ENCODE data around the gene ELOF1.
"Not testable (repeated sequence)": the region's sequence is repeated elsewhere in the genome, so short reads cannot be mapped to it uniquely, and the experiment has no call there.

Gene ELOF1

DNA sequence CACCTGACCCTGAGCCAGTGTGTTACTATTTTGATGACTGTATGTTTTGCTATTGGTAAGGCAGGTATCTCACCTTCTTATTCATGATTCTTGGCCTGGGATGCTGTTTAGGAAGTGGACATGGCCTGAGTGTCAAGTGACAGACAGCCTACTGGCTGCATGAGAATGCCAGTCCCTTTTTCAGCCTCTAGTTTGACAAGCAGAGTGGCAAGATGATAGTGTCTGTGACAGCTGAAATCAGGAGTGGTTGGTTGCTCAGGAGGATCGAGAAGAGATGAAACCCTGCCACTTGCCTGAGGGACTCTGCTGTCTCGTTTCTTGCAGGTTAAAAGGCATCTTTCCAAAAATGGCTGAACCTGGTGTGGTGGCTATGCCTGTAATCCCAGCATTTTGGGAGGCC is 7.1 kb upstream of the ELOF1 start:
- DNase-seq = no peak

DNA sequence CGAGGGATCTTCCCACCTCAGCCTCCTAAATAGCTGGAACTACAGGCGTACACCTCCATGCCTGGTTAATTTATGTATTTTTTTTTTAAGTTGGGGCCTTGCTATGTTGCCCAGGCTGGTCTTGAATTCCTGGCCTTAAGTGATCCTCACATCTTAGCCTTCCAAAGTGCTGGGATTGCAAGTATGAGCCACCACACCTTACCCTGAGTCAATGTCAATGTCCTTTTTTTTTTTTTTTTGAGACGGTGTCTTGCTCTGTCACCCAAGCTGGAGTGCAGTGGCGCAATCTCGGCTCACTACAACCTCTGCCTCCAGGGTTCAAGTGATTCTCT is 6.6 kb upstream of the ELOF1 start:
- DNase-seq = not testable (repeated sequence)

DNA sequence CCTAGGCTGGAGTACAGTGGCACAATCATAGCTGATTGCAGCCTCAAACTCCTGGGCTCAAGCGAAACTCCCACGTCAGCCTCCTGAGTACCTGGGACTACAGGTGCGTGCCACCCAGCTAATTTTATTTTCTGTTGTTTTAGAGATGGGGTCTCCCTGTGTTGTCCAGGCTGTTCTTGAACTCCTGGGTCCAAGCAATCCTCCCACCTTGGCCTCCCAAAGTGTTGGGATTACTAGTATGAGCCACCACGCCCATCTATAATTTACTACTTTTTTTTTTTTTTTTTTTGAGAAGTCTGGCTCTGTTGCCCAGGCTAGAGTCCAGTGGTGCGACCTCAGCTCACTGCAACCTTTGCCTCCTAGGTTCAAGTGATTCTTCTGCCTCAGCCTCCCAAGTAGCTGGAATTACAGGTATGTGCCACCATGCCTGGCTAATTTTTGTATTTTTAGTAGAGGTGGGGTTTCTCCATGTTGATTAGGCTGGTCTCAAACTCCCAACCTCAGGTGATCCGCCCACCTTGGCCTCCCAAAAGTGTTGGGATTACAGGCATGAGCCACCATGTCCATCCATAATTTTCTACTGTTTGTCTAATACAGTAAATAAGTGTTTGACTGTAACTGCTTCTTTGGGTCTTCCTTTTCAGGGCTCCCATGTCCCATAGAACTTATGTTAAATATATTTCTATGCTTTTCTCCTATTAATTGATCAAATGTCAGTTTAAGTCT is 5.2 kb upstream of the ELOF1 start:
- DNase-seq = not testable (repeated sequence)

GRCh38 chr19:11563532-11563931 is 4.5 kb upstream of the ELOF1 start:
- no peak for DNase-seq

DNA sequence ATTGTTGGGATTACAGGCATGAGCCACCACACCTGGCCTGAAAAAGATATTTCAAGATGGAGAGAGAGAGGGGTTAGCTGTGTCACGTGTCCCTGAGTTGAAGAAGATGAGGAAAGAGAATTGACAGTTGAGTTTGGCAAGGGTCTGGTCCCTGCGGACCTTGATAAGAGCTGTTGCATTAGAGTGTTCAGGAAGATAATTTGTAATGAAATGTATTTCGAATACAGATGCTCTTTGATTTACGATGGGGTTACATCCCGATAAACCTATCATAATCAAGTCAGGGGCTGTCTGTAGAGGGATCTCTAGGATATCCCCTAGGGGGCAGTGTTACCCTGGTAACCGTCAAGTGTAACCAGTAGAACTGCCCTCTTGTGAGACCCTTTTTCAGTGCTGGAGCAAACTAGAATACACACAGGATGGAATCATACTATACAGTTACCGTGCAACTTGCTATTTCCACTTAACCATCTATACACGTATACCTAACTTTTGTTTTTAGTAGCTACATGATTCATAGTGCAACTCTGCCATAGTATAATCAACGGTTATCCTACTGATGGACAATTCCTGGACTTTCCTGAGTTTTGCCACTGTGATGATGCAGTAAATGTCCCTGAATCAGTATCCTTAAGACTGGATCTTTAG is 1.5 kb upstream of the ELOF1 start:
- peak; percentile 44 to 46 for DNase-seq

GRCh38 chr19:11556634-11557420 is 2.2 kb downstream of the ELOF1 start:
- no peak for DNase-seq

- DNase-seq = no peak
Observed at GRCh38 chr19:11555246-11555645, 3.8 kb downstream of the ELOF1 start.

DNA sequence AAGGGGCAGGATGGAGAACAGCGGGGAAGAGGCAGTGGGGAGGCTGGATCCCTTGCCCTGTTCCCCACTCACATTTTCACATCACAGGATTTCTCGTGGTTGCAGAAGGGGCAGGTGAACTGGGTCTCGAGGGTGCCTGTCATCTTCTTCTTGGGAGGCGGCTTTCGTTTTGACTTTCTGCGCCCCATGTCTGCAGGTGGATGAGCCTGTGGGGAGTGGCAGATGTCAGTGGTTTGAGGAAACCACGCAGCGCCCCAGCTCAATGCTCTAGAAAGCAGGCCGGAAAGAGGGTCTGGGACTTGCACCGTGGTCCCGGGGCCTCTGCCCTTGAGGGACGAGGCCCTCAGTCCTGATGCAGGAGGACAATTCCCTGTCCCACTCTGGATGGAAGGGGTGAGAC is 4.9 kb downstream of the ELOF1 start:
- no peak for DNase-seq

DNA sequence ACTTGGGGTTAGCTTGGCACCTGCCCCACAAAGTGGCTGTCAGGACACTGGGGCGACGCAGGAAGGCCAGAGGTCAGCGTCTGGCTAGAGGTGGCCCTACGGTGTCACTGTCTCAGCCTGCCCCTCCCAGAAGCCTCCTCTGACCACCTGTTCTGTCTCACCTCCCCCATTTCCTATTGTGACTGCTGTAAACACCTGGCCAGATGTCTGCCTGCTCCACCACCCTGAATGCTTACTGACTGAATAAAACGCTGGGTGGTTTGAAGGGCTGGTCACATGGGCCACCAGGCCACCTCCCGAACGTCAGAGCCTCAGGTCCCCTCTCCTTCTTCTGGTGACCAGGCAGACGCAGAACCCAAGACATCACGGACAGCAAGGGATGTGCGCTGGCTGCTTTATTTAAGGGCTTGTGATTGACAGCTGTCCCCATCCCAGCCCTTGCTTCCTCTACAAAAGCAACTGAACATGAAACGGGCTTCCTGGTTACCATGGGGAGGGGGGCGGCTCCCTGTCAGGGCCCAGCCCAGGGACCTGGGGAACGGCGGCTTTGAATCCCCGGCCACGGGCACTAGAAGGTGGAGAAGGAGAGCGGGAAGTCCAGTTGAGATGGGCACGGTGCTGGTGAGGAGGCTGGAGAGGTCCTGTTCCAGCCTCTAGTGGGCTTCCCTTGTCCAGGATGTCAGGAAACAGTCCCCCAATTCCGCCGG is 6.2 kb downstream of the ELOF1 start:
- DNase-seq = no peak

GRCh38 chr19:11551603-11552235 is 7.3 kb downstream of the ELOF1 start:
- no peak for DNase-seq

DNA sequence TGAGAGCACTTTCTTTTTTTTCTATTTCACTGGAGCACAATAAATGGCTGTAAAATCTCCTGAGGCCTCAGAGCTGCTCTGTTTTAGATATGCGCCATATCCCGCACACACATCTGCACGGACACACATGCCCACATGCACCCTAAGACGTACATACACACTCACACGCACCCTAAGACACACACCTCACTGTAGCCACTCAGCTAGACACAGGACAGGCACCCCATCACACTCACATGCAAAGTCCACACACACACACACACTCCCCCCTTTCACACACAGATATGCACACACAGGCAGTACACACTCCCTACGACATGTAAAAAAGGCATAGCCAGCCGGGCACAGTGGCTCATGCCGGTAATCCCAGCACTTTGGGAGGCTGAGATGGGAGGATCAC is 8.8 kb downstream of the ELOF1 start:
- DNase-seq = no peak

DNA sequence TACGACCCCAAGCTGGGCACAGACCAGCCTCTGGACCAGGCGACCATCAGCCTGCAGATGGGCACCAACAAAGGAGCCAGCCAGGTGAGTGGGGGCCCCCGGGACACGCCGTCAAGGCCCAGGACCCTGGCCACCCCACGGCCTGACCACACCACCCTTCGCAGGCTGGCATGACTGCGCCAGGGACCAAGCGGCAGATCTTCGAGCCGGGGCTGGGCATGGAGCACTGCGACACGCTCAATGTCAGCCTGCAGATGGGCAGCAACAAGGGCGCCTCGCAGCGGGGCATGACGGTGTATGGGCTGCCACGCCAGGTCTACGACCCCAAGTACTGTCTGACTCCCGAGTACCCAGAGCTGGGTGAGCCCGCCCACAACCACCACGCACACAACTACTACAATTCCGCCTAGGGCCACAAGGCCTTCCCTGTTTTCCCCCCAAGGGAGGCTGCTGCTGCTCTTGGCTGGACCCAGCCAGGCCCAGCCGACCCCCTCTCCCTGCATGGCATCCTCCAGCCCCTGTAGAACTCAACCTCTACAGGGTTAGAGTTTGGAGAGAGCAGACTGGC is 9.6 kb downstream of the ELOF1 start:
- DNase-seq = no peak

GRCh38 chr19:11547929-11548700 is 10.9 kb downstream of the ELOF1 start:
- no peak for DNase-seq

DNA sequence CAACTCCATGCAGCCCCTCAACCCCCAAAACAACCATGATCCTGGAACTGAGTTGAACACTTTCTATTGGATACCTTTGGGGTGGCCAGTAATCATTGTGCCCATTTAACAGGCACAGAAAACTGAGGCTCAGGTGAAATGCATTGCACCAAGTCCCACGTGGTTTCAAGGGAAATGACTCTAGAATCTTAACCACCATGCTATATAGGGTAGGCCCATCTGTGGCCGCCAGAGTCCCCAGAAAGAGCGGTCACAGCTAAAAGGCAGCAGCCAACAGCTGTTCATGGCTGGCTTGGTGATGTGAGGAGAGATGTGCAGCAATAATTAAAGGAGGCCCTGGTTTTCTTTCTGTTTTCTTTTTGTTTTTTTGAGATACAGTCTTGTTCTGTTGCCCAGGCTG is 17.8 kb downstream of the ELOF1 start:
- no peak for DNase-seq

DNA sequence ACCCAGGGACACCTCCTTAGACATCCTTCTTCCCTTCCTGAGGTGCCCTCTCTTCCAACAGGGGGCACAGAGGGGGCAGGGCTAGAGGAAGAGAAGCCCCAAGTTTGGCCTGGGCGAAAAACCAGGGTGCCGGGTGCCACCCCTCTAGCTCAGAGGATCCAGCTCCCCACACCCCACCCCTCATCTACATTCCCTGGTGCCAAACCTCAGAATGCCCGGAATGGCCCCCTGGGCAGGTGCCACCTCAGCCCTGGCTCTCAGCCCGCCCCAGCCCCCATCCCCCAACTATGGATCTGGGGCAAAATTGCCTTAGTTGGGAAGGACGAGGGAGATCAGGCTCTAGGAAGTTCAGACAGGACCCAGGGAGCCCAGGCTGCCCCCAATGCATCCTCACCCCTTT is 18.4 kb downstream of the ELOF1 start:
- no peak for DNase-seq

DNA sequence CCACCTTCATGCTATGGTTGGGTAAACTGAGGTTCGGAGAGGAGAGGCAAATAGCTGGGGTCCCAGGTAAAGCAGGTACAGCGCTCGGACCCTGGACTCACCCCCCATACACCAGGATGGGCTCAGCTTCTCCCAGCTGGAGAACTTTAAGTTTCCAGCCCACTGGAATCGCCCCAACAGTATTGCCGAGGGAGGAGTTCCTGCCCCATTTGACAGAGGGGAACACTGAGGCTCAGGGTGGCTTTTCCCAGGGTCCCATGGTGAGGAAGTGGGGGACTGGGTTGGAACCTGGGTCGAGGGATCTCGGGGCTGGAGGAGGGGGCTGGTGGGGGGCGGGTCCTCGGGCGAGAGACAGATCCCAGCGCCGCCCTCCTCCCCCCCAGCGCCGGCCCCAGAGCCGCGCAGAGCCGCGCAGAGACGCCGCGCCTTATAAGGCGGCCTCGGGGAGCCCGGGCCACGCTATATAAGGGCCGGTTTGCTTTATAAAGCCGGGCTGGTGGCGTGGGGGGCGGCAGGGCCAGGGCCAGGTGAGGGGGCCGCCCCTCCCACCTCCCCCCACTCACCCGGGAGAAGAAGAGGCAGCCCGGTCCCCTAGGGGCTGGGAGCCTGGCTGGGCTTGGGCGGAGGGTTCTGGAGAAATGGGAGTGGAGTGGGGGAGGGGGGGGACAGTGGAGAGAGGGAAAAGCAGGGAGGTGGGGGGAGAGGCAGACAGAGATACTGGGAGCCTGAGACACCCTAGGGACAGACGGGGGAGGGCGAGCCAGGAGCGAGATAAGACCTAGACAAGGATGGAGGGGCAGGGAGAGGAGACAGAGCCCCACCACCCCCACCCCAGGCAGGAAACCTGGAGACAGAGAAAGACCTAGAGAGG is 19.3 kb downstream of the ELOF1 start:
- DNase-seq = no peak

DNA sequence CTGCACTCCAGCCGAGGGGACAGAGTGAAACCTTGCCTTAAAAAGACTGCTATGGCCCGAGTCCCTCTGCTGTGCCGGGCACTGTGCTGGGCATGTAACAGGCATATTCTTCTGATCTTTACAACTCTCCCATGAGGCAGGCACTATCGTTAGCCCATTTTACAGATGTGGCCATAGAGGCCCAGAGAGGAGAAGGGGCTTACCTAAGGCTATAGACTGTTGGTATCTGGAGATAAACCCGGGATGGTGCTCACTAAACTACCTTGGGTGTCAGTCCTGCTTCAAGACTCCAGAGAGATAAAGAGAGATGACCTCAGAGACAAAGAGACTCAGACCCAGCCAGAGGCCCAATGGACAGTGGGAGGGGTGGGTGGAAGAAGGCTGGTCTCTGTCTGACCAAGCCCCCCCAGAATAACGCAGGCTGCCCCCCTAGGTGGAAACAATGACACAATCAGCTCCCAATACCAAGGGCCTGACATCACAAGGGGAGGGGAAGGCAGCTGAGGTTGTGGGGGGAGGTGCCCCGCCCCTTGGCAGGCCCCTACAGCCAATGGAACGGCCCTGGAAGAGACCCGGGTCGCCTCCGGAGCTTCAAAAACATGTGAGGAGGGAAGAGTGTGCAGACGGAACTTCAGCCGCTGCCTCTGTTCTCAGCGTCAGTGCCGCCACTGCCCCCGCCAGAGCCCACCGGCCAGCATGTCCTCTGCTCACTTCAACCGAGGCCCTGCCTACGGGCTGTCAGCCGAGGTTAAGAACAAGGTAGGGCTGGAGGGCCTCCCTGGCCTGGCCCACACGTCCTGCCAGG is 20.6 kb downstream of the ELOF1 start, which contains the start of gene CNN1:
Gene CNN1 (plus strand): TSS at position 620 of the 805 bp plus-strand sequence. CDS start 77 bp downstream, at position 697.
- DNase-seq = no peak

DNA sequence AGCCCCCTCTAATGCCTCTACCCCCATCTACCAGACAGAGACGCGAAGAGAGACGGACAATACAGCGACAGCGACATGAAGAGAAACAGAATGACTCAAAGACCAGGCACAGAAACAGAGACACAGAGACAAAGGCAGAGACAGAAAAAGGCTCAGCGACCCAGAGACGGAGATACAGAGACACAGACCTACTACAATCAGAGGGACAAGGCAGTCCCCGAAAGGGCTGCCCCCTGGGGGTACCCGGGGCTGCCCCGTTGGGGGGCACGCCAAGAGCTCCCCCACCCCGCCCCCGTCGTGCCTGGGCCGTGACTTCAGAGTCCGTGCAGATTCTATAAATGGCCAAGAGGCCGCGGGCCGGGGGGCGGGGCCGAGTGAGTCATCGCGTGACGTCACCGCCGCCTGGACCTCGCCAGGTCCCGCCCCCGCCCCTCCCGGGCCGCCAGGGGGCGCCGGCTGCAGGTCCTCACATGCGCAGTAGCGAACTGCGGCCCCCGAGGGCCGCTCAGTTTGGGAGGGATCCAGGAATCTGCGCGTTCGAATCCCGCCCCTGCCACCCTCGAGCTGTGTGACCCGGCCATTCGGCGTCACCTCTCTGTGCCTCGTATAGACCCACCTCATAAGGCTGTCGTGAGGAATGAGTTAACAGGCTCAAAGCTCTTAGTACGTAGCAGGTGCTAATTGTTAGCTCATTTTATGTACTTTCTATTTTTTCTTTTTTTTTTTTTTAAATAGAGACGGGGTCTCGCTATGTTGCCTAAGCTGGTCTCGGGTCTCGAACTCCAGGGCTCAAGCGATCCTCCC is 23.0 kb downstream of the ELOF1 start:
- DNase-seq = peak; percentile 75 to 77

DNA sequence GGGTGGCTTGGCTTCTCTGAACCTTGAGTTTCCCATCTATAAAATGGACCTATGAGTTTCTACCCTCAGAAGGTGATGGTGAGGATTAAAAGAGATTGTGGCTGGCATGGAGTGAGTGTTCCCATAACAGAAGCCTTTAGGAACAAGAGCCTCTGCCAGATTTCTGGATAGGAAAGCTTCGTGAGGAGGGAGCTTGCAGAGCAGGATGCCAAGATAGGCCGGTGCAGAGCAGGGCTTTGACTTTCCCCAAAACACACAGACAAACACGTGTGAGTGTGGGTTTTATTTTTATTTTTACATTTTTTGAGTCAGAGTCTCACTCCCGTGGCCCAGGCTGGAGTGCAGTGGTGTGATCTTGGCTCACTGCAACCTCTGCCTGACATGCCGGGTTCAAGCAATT is 24.1 kb downstream of the ELOF1 start:
- DNase-seq = no peak
